Fibroblast of the aortic adventitia (primary cell): ENCODE measurements around the gene SOCS2. TPM values are rescaled to one million over a fixed set of nuclear protein-coding genes. Genes with fewer than 3 reads are reported as not detected.

ENCODE experiments used
- DNase-seq: peaks from one replicate; pipeline ENCODE4 v3.0.0-alpha.2; 2010; ENCODE audit warnings: low read depth
- H3K4me3 ChIP-seq: 2 replicates; pipeline ENCODE4 v1.5.1; 2011; ENCODE audit warnings: low read depth, mild to moderate bottlenecking, control low read depth, low read length, moderate library complexity
- CTCF ChIP-seq: IDR thresholded peaks from 2 replicates; pipeline ENCODE4 v1.5.1; 2011; ENCODE audit warnings: mild to moderate bottlenecking, low read length, control low read depth, inconsistent platforms; ENCODE audit not compliant: insufficient read depth
- total RNA-seq: library from RNA; depleted of rRNA; stranded (reverse); fragments of >200 nt; gene quantifications from 2 replicates; pipeline ENCODE4 v1.2.3, GENCODE V29; 2012; ENCODE audit warnings: low replicate concordance

SOCS2 gene
- total RNA-seq, 1 donor, result 6.3 TPM

GRCh38 chr12:93583627-93584392, 11.3 kb downstream of the SOCS2 start:
- no peak for DNase-seq
- no peak for TF ChIP-seq CTCF
- H3K4me3 ChIP-seq, result no peak overlapping the region

GRCh38 chr12:93585247-93585646, 12.8 kb downstream of the SOCS2 start:
- DNase-seq, result no peak
- no peak overlapping the region for H3K4me3 ChIP-seq
- TF ChIP-seq CTCF, result no peak

- H3K4me3 ChIP-seq, result no peak overlapping the region
- DNase-seq, result no peak
- no peak for TF ChIP-seq CTCF
Measured at GRCh38 chr12:93587611-93588010, 15.1 kb downstream of the SOCS2 start.

DNA sequence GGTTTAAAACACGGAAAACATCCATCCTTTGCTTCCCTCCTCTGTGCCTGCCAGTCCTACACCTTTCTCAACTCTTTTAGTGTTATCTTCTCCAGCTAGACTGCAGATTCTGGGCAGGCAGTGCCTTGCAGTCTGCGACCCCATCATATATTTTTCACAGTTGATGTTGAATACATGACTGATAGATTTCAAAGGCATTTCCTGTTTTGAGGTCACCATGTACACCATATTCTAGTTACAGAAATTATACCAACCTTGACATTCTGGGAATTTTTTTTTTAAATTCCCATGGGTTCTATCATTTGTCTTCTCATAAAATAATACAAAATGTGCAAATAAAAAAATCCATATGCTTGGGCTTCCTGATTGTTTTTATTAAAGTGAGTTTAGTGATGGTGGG, 16.6 kb downstream of the SOCS2 start:
- no peak overlapping the region for H3K4me3 ChIP-seq
- DNase-seq, result no peak
- no peak for TF ChIP-seq CTCF

GRCh38 chr12:93591137-93591868, 18.8 kb downstream of the SOCS2 start:
- peak; percentile 74 for DNase-seq
- H3K4me3 ChIP-seq, result peak overlapping the region; percentile 72
- no peak for TF ChIP-seq CTCF

GRCh38 chr12:93592641-93593406, 20.3 kb downstream of the SOCS2 start:
- no peak overlapping the region for H3K4me3 ChIP-seq
- no peak for DNase-seq
- no peak for TF ChIP-seq CTCF
